ENCODE data around the gene AGO3. TPM values are rescaled to one million over a fixed set of nuclear protein-coding genes. Genes with fewer than 3 reads are reported as not detected.

The AGO3 gene
- polyA plus RNA-seq, 2 of the 4 experiments (the other 2 are of a cell fraction) = 3.8 to 14.7 TPM

DNA sequence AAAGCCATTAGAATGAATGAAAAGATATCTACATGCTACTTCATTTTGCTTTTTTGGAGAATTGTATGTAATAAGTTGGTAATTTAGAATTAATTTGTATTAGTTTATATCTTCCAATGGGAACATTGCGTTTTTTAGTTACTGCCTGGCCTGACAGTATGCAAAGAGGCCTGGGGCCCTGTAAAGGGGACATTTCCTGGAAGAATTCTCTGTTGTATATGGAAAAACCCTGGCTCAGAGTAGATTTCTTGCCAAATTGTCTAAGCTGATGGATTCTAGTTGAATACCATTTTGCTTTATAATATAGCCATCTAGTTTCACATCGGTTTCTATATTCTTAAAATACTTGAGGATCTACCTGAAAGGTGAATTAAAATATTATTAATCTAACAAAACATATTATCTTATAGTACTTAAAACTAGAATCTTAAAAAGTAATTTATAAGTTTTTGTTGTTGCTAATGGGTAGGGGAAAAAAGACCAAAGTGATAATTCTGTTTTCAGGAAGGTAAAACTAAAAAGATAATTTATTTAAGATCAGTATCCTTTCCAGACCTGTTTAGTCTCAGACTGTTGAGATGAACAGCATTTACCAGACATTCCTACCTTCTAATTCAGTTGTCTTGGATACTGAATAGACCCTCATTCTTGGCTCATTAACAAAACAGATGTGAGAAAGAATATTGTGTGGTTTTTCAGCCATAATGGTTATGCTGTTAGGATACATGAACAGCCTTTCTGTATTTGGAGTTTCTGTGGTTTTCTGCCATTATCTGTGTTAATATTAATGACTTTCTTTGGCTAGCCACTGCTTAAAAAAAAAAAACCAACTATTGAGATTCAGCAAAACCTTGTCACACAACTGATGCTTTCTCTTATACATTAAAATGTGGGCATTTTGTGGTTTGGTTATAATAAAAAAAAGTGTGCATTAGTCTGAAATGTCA lies 4.8 kb downstream of the AGO3 start:
- POLR2A ChIA-PET = no interaction called here
- no peak overlapping the region for H3K27ac ChIP-seq
- peaks cover 19% of the 10 kb centered on the region; the same call in 2 of the 3 replicates for H3K4me1 ChIP-seq
- CTCF ChIA-PET = no interaction called here
- TF ChIP-seq GATA3 (IDR thresholded peaks at IDR 0.05; ENCODE audit: borderline replicate concordance) (no peak), NPAS2 (CRISPR knock-in tag; IDR thresholded peaks at IDR 0.05; ENCODE audit: borderline replicate concordance) (no peak), KDM1A (IDR thresholded peaks at IDR 0.05; ENCODE audit: low read depth) (no peak), RFX5 (IDR thresholded peaks at IDR 0.05) (no peak), FOXS1 (CRISPR knock-in tag; IDR thresholded peaks at IDR 0.05) (no peak), NR3C1 (IDR thresholded peaks at IDR 0.05) (no peak), HOXA7 (CRISPR knock-in tag; IDR thresholded peaks at IDR 0.05) (no peak), TFCP2L1 (CRISPR knock-in tag; IDR thresholded peaks at IDR 0.05) (no peak), SMC3 (IDR thresholded peaks at IDR 0.05) (no peak), POLR2AphosphoS2 (conservative IDR thresholded peaks at IDR 0.05; ENCODE audit: low read length) (no peak), ZSCAN20 (CRISPR knock-in tag; IDR thresholded peaks at IDR 0.05) (no peak), HDAC2 (IDR thresholded peaks at IDR 0.05) (no peak), MYC (IDR thresholded peaks at IDR 0.05; ENCODE audit: borderline replicate concordance, low read length) (no peak), JUN (IDR thresholded peaks at IDR 0.05) (no peak), ZFP36 (IDR thresholded peaks at IDR 0.05; ENCODE audit: borderline replicate concordance, partially characterized antibody) (no peak)
- TF ChIP-seq, protein P1, sequence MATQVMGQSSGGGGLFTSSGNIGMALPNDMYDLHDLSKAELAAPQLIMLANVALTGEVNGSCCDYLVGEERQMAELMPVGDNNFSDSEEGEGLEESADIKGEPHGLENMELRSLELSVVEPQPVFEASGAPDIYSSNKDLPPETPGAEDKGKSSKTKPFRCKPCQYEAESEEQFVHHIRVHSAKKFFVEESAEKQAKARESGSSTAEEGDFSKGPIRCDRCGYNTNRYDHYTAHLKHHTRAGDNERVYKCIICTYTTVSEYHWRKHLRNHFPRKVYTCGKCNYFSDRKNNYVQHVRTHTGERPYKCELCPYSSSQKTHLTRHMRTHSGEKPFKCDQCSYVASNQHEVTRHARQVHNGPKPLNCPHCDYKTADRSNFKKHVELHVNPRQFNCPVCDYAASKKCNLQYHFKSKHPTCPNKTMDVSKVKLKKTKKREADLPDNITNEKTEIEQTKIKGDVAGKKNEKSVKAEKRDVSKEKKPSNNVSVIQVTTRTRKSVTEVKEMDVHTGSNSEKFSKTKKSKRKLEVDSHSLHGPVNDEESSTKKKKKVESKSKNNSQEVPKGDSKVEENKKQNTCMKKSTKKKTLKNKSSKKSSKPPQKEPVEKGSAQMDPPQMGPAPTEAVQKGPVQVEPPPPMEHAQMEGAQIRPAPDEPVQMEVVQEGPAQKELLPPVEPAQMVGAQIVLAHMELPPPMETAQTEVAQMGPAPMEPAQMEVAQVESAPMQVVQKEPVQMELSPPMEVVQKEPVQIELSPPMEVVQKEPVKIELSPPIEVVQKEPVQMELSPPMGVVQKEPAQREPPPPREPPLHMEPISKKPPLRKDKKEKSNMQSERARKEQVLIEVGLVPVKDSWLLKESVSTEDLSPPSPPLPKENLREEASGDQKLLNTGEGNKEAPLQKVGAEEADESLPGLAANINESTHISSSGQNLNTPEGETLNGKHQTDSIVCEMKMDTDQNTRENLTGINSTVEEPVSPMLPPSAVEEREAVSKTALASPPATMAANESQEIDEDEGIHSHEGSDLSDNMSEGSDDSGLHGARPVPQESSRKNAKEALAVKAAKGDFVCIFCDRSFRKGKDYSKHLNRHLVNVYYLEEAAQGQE (IDR thresholded peaks at IDR 0.05) = no peak
- TF ChIP-seq, protein P2, sequence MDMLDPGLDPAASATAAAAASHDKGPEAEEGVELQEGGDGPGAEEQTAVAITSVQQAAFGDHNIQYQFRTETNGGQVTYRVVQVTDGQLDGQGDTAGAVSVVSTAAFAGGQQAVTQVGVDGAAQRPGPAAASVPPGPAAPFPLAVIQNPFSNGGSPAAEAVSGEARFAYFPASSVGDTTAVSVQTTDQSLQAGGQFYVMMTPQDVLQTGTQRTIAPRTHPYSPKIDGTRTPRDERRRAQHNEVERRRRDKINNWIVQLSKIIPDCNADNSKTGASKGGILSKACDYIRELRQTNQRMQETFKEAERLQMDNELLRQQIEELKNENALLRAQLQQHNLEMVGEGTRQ (IDR thresholded peaks at IDR 0.05) = no peak
- TF ChIP-seq, protein P3, sequence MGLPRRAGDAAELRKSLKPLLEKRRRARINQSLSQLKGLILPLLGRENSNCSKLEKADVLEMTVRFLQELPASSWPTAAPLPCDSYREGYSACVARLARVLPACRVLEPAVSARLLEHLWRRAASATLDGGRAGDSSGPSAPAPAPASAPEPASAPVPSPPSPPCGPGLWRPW (IDR thresholded peaks at IDR 0.05) = no peak
- no peaks in the 10 kb centered on the region for H3K9me3 ChIP-seq
- H3K4me3 ChIP-seq = no peak overlapping the region
- no peak for ATAC-seq
- 80% methylated on average over 2 of the region's 2 CpGs for WGBS (ENCODE audit: missing lambda C conversion rate)
- no peak for FAIRE-seq
- no peak for DNase-seq (ENCODE audit: low read depth in 1 of 2, low spot score in 1 of 2)
- no peak overlapping the region for H3K4me2 ChIP-seq

DNA sequence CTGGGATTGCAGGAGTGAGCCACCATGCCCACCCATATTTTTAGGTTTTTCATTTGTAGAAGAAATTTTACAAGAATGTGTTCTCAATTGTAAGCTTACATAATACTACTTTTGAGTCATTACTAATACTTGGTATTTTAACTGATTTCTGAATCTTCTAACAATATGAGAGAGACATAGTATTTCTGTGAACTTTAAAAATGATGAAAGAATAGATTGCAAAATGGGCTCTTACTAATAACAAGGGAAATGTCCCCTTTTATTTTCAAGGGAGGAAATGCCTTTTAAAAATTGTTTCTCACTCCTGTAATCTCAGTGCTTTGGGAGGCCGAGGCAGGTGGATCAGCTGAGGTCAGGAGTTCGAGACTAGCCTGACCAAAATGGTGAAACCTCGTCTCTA lies 5.9 kb downstream of the AGO3 start:
- Histone ChIP-seq H3K4me1 (peaks cover 19% of the 10 kb centered on the region; the same call in 2 of the 3 replicates), H3K9me3 (no peaks in the 10 kb centered on the region), H3K27ac (no peak overlapping the region), H3K4me2 (no peak overlapping the region), H3K4me3 (no peak overlapping the region)
- FAIRE-seq = no peak
- ChIA-PET POLR2A (no interaction called here), CTCF (no interaction called here)
- WGBS (ENCODE audit: missing lambda C conversion rate) = 96% methylated on average over 3 of the region's 3 CpGs
- DNase-seq (ENCODE audit: low read depth in 1 of 2, low spot score in 1 of 2) = no peak
- no peak for ATAC-seq
- no peak for TF ChIP-seq RCOR1 (IDR thresholded peaks at IDR 0.05; ENCODE audit: low read depth, low read length)
- TF ChIP-seq ZC3H11A (IDR thresholded peaks at IDR 0.05) = no peak
- TF ChIP-seq, protein P2 (IDR thresholded peaks at IDR 0.05) = no peak
- TF ChIP-seq ZFP36 (IDR thresholded peaks at IDR 0.05; ENCODE audit: borderline replicate concordance, partially characterized antibody) = no peak
- TF ChIP-seq CHD2 (IDR thresholded peaks at IDR 0.05; ENCODE audit: low read length, partially characterized antibody) = no peak
- TF ChIP-seq, protein P3 (IDR thresholded peaks at IDR 0.05) = no peak
